Testis (tissue), 3 donors: Measurements from ENCODE around the gene FKBP2. TPM values are rescaled to one million over a fixed set of nuclear protein-coding genes. Genes with fewer than 3 reads are reported as not detected.

Experiments used
- DNase-seq: peaks from one replicate; pipeline ENCODE4 v3.0.0-alpha.2; 2019
- H3K27ac ChIP-seq, 2 donors: fragments of 200-600 bp; sonication (generic); one replicate each; pipeline ENCODE4 v1.5.1; 2019
- H3K27me3 ChIP-seq: fragments of 200-600 bp; sonication (generic); one replicate; pipeline ENCODE4 v1.5.1; 2019
- H3K36me3 ChIP-seq: fragments of 200-600 bp; sonication (generic); one replicate; pipeline ENCODE4 v1.5.1; 2017; ENCODE audit warnings: low read depth; ENCODE audit errors: missing control alignments
- H3K4me1 ChIP-seq: fragments of 200-600 bp; sonication (generic); one replicate; pipeline ENCODE4 v1.5.1; 2019
- H3K4me3 ChIP-seq, 2 donors: fragments of 200-600 bp; sonication (generic); one replicate each; pipeline ENCODE4 v1.5.1; 2017 to 2019
- H3K9me3 ChIP-seq: fragments of 200-600 bp; sonication (generic); one replicate; pipeline ENCODE4 v1.5.1; 2017
- POLR2A ChIP-seq: fragments of 450-650 bp; IDR thresholded peaks from one replicate; pipeline ENCODE4 v1.6.1; 2017; ENCODE audit warnings: antibody characterized with exemption, mild to moderate bottlenecking, moderate library complexity
- WGBS, 2 donors: methylation state at CpG; one replicate each; pipeline ENCODE4 v1.1.5; 2018; 5-methylcytosine and 5-hydroxymethylcytosine counted together
- intact Hi-C: fragments of 100-400 bp; cut with DNase I; formaldehyde crosslinking; loops from one replicate; pipeline ENCODE4 v1.15.1; 2023; ENCODE audit warnings: low total_unique reads
- polyA plus RNA-seq: library from polyadenylated mRNA; stranded (reverse); fragments of 350-450 nt; fragmentation: Illumina TruSeq; extraction: RNeasy Lipid Tissue Mini Kit (QIAGEN cat#74804); gene quantifications from one replicate; pipeline ENCODE4 v1.2.3, GENCODE V29; 2014; ENCODE audit warnings: low read depth, low replicate concordance; ENCODE audit not compliant: insufficient read depth
- total RNA-seq, 2 donors: library from RNA; depleted of rRNA; stranded (reverse); fragments of >200 nt; gene quantifications; one replicate each; pipeline ENCODE4 v1.2.3, GENCODE V29; 2016
- TF ChIP-seq, protein P1 (sequence below), 3 experiments: fragments of 450-650 bp in 2 of 3; fragments of 200-600 bp in 1 of 3; sonication (generic) in 1 of 3; IDR thresholded peaks; one replicate each; pipeline ENCODE4 v1.5.1; 2016 to 2019; ENCODE audit warnings: antibody characterized with exemption in 3 of 3, mild to moderate bottlenecking in 2 of 3, moderate library complexity in 1 of 3

Gene FKBP2
- total and polyA plus RNA-seq, 3 donors from 2014 or later: 151 to 159 (median 159) TPM

DNA sequence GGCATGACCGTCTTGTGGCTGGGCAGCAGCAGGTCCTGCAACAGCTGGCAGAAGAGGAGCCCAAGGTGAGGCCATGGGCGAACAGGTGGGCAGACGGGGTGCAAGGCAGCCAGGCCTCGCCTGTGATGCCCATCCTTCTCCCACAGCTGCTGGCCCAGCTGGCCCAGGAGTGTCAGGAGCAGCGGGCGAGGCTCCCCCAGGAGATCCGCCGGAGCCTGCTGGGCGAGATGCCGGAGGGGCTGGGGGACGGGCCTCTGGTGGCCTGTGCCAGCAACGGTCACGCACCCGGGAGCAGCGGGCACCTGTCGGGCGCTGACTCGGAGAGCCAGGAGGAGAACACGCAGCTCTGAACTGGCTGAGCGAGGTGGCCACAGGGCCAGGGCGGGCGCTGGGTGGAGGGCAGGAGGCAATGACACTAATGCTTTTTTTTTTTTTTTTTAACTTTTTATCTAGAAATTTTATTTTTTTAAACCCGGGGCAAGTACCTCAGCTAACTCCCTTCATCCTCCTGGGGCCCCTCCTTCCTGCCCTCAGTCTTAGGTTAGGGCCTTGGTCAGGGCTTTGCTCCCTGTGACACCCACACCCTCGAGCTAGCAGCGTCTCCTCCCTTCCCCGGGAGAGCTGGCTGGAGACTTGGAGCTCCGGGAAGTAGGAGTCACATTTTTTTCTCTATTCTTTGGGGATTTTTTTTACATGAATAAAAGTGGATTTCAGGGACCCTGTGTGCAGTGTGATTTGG lies 26.5 kb downstream of the FKBP2 start:
- Histone ChIP-seq H3K4me1 (peaks cover 41% of the 10 kb centered on the region), H3K27ac (peak overlapping the region; percentile 86 to 94), H3K4me3 (no peak overlapping the region), H3K9me3 (no peaks in the 10 kb centered on the region), H3K36me3 (no peaks in the 10 kb centered on the region), H3K27me3 (no peaks in the 10 kb centered on the region)
- DNase-seq: peak; percentile 64
- intact Hi-C loops: no loop called here
- TF ChIP-seq, protein P1, sequence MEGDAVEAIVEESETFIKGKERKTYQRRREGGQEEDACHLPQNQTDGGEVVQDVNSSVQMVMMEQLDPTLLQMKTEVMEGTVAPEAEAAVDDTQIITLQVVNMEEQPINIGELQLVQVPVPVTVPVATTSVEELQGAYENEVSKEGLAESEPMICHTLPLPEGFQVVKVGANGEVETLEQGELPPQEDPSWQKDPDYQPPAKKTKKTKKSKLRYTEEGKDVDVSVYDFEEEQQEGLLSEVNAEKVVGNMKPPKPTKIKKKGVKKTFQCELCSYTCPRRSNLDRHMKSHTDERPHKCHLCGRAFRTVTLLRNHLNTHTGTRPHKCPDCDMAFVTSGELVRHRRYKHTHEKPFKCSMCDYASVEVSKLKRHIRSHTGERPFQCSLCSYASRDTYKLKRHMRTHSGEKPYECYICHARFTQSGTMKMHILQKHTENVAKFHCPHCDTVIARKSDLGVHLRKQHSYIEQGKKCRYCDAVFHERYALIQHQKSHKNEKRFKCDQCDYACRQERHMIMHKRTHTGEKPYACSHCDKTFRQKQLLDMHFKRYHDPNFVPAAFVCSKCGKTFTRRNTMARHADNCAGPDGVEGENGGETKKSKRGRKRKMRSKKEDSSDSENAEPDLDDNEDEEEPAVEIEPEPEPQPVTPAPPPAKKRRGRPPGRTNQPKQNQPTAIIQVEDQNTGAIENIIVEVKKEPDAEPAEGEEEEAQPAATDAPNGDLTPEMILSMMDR (IDR thresholded peaks at IDR 0.05): no peak
- TF ChIP-seq POLR2A: no peak
- WGBS, 2 donors: 53 to 62% methylated on average over 24 to 27 of the region's 27 CpGs

DNA sequence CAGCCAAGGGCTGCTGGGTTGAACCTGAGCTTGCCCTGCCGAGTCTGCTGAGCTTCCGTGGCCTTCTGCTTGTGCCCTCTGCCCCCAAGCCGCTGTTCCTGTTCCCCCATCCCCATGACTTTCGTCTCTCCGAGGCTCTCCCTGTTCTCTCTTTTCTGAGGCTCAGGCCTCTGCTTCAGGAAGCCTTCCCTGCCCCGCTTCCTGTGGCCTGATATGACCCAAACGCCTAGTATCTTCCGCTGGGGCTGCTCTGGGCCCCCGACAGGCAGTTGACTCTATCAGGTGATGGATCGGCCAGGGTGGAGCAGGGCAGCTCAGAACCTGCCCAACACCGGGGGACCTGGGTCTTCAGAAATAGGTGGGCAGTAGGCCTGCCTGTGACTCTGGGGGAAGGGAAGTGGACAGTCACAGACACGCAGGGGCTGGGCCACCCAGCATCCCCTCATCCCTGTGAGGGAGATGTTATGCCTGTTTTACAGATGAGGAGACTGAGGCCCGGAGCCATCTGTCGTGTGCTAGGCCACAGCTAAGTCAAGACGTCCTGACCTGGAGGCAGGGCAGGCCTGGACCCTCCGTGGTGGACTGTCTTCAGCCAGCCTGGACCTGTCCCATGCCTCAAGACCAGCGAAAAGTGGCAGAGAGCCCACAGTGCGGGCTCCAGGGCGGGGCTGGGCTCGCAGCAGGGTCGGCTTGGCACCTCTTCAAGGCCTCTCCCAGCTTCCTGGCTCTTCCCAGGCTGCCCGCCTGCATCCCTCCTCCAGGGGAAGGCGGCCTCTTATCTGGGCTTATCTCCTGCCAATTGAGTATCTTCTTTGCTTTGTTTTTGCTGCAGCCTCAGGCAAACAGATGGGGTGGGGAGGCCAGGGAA lies 27.4 kb downstream of the FKBP2 start:
- WGBS, 2 donors: 20 to 24% methylated on average over 16 to 23 of the region's 23 CpGs
- intact Hi-C loops: no loop called here

DNA sequence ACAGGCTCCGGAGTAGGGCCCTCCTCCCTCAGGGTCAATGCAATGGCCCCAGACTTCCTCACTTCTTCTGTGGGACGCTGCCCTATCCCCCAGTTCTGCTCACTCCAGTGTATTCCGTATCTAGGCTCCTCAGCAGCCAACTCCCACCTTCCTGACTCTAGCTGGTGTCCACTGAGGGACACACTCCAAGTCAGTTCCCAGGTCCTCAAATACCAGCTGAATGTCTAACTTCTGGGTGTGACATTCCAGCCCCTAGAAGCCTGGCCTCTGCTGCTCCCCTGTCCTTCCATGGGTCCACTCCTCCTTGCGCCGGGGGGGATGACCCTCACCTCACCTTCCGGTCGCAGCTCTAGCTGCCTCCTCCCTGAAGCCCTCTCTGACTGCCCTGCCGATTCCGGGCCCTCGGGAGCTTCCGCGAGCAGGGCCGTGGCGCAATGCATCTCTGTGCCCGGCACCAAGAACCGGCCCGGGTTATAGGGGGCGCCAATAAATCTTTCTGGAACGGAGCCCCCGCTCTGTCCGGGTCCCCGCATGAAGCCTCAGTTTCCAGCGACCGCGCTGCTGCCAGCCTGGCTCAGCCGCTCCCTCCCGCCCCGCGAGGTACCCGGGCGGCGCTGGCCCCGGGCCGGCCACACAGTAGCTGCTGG lies 28.1 kb downstream of the FKBP2 start:
- DNase-seq: peak; percentile 51
- intact Hi-C loops: no loop called here

More for the DNA sequence above, 27.4 kb downstream of the FKBP2 start:
- peak overlapping the region; percentile 86 to 94 for H3K27ac ChIP-seq
- no peaks in the 10 kb centered on the region for H3K36me3 ChIP-seq
- peaks cover 43% of the 10 kb centered on the region for H3K4me1 ChIP-seq
- peak; percentile 94 for DNase-seq
- TF ChIP-seq, protein P1 (IDR thresholded peaks at IDR 0.05): no peak
- TF ChIP-seq POLR2A: no peak
- H3K9me3 ChIP-seq: no peaks in the 10 kb centered on the region
- H3K27me3 ChIP-seq: no peaks in the 10 kb centered on the region
- H3K4me3 ChIP-seq: peak overlapping the region in 1 of 2 donors; percentile 67

DNA sequence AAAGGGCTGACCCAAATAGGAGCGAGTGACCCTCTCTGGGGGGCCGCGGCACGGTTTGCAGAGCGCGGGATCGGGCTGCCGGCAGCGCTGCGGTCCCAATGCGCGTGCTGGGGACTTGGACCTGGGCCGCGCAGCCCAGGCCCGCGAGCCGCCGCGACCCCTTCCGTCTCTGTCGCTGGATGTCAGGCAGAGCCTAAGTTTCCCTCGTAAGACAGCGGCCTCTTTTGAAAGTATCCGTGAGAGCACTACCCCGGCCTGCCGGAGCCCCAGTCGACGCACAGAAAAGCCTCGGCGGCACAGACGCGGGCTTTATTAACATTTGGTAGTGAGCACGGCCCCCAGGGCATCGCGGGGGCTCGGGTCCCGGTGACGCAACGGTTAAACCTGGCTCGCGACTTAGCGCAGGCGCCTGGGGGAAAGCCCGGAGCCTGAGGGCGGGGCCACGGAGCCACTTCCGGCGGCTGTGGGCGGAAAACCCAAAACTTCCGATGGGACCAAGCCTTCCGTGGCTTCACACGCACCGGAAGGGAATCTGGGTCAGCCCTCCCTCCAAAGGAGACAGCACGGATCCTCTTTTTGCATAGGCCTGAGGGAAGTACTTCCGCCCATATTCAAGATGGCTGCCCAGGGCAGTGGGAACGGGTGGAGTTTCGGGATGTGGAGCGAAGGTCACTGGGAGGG lies 28.8 kb downstream of the FKBP2 start:
- H3K36me3 ChIP-seq: no peaks in the 10 kb centered on the region
- TF ChIP-seq, protein P1 (IDR thresholded peaks at IDR 0.05): peak in 1 of 3 experiments; percentile 9
- no peak for TF ChIP-seq POLR2A
- peaks cover 36% of the 10 kb centered on the region for H3K4me1 ChIP-seq
- DNase-seq: peak; percentile 99
- H3K27ac ChIP-seq: peak overlapping the region; percentile 91 to 94
- no peaks in the 10 kb centered on the region for H3K27me3 ChIP-seq
- H3K4me3 ChIP-seq: peak overlapping the region; percentile 62 to 67
- intact Hi-C loops: no loop called here
- H3K9me3 ChIP-seq: no peaks in the 10 kb centered on the region
- WGBS, 2 donors: 0% methylated on average over 6 to 37 of the region's 58 CpGs

More for the DNA sequence above, 28.1 kb downstream of the FKBP2 start:
- Histone ChIP-seq H3K9me3 (no peaks in the 10 kb centered on the region), H3K27ac (peak overlapping the region; percentile 86 to 94), H3K4me3 (peak overlapping the region; percentile 62 to 67), H3K4me1 (peaks cover 42% of the 10 kb centered on the region), H3K27me3 (no peaks in the 10 kb centered on the region), H3K36me3 (no peaks in the 10 kb centered on the region)
- TF ChIP-seq, protein P1 (IDR thresholded peaks at IDR 0.05): no peak
- no peak for TF ChIP-seq POLR2A
- WGBS, 2 donors: 0 to 1% methylated on average over 6 to 34 of the region's 34 CpGs
